Measurements from ENCODE around the gene FMO2.
"Not testable (repeated sequence)": the region's sequence is repeated elsewhere in the genome, so short reads cannot be mapped to it uniquely, and the experiment has no call there.

FMO2 gene

DNA sequence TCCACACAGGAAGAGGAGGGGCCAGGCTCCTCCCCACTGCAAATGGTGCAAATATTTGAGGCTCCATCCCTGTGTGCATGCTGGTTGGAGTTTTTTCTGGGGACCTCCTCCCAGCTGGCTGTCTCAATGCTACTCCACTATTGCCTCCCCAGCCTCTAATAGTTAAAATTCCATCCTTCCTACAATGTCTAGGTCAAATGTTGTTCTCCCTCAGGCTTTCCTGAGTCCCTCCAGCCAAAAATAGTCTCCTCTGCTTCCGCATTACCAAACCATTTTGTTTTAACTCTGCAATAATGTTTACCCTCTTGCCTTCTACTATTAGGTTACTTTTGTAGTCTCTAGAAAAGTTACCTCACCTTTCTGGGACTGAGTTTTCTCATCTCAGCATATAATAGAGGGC is 33.6 kb downstream of the FMO2 start:
- FAIRE-seq (no peak), DNase-seq (ENCODE audit: low spot score) (no peak)

DNA sequence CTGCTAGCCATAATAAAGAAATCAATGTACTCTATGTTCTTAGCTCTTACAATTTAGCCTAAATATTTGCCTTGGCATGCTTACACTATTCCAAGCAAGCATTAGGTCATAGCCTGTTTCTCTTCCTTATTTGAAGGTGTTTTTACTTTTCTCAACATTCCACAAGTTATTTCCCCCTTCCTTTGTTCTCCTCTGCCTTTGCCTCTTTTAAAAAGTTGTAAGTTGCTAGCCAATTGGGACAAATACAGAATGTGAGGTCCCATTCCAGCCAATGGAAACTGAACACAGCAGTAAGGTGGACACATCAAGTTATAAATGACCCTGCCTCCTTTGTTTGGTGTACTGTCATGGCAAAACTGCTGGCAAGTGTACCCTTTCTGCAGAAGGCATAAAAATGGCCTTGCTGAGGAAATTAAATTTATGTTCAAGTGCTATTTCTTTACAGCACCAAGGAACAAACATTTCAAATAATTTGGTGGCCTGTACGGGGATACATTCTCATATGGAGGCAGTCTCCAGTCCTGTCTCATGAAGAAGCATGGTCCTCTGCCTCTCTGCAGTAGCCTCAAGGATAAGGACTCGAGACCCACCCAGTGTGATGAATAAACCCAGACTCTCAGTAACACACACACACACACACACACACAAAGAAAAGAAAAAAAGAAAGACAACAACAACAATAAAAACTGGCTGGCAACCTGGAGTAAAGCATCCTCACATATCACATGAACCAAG is 34.4 kb downstream of the FMO2 start:
- FAIRE-seq (no peak), DNase-seq (ENCODE audit: low spot score) (no peak)

DNA sequence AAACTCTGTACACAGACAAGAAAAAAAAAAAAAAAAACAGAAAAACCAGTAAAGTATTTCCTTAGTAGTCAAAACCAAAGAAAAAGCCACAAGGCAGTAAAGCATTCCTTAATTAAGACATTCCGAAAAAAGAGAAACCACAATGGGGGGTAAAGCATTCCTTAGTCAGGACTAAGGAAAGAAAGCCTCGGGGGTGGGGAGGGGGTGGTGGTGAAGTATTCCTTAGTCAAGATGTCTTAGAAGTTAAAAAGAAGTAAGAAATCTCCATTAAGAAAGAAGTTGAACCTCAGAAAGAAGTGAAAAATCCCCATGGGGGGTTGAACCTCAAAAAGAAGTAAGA is 35.0 kb downstream of the FMO2 start:
- peak; percentile 44 for DNase-seq (ENCODE audit: low spot score)
- no peak for FAIRE-seq

DNA sequence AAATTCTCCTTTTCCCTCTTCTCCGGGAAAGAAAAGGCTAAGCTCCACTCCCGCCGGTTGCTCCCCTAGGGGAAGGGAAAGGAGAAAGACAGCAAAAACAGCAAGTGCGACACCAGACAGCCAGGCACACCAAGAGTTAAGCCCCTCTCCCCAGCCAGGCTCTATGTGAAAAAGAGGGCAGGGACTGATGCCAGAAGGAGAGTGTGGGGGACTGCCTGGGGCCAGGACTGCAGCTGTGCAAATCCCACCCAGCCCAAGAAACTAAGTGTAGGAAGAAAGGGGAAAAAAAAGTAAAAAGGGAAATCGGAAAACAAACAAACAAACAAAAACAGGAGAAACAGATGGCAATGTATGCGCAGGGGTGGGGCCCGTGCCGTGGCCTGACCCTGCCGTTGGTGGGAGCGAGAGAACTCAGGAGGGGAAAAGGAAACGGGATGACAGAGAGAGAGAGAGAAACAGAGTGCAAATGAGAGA is 35.5 kb downstream of the FMO2 start:
- peak; percentile 59 for DNase-seq (ENCODE audit: low spot score)
- no peak for FAIRE-seq

DNA sequence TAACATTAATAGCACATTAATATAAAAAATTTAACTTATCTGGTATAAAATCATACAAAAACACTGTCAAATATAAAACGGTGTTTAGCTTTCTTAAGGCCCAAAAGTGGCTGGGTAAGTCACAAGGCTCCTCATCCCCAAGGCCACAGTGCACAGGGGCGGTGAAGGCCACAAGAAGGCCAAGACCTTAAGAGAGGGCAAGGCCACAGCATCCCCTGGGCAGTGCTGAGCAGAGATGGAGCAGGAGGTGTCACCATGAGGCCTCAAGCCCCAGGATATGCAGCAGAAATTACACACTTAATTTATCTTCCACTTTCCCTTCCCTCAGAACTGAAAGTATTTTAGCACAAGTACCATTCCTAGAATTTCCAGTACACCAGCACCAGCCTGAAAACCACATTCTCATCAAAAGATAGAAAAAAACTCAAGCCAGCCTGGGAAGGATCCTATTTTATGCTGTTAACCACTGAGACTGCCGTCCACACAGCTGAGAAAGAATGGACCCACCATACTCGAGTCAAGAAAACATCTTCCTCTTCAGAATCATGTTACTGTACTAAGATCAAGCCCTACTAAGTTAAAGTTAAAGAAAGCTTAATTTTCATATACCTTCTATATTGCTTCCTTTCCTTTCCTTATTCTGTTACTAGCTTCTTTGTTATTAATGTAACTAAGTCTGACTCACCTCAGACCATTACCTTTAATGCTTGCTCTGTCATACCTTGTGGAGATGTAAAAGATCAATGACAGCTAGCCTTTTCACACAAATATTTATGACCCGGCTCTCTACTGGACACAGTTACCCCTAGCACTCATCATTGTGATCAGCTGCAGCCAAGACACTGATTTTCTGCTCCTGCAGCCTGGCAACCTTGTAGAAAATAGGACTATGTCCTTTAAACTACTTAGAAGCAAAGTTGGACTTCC is 36.8 kb downstream of the FMO2 start:
- no peak for DNase-seq (ENCODE audit: low spot score)
- FAIRE-seq, result no peak

DNA sequence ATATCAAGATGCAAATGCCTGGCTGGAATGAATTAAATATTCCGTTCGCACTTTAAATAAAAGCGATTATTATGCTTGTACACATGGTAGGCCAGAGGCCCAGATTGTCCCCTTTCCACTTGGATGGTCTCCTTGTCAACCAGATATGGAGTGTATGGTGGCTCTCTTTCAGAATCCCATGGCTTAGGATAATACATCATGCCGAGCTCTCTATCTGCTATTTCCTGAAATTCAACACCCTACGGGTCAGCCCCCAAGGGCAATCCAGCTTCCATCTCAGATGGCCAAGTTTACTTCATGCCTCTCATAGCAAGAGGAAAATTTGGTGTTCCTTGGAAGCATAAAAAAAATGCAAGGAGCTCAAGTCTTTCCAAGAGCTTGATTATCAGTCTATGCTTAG is 37.8 kb downstream of the FMO2 start:
- no peak for DNase-seq (ENCODE audit: low spot score)
- FAIRE-seq, result no peak

DNA sequence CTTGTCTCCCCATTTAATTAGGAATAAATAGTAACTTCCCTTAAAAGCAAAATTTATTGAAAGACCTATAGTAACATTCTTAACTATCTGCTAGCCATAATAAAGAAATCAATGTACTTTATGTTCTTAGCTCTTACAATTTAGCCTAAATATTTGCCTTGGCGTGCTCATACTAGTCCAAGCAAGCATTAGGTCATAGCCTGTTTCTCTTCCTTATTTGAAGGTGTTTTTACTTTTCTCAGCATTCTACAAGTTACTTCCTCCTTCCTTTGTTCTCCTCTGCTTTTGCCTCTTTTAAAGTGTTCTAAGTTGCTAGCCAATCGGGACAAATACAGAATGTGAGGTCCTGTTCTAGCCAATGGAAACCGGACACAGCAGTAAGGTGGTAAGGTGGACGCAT is 39.2 kb downstream of the FMO2 start:
- FAIRE-seq, result not testable (repeated sequence)

DNA sequence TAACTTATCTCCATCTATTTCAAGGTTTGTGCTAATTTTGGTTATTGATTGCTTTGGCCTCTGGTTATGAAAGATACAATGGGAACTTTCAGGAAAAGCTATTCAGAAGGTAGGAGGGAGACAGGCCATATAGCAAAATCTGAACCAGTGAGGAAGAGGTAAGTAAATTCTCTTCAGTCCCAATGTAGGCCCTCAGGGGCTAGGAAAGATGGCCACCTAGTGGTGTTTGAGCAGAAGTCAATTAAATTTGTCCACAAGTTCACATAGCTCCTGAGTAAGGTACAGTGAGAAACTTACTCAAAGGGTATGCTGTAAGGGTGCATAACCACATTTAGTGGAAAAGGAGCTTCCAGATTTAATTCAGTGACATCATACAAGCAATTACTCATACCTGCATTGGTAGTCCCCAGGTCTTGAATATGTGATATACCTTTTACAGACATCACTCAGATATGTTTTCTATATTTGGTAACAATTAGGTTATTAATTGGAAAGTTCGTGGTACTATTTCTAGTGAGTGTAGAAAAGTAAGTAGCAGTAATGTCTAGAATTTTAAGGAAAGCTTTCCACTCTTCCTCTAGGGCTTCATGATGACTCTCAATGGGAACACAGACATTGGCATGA is 41.8 kb downstream of the FMO2 start:
- no peak for FAIRE-seq

More for the DNA sequence above, 39.2 kb downstream of the FMO2 start:
- DNase-seq (ENCODE audit: low spot score), result not testable (repeated sequence)

DNA sequence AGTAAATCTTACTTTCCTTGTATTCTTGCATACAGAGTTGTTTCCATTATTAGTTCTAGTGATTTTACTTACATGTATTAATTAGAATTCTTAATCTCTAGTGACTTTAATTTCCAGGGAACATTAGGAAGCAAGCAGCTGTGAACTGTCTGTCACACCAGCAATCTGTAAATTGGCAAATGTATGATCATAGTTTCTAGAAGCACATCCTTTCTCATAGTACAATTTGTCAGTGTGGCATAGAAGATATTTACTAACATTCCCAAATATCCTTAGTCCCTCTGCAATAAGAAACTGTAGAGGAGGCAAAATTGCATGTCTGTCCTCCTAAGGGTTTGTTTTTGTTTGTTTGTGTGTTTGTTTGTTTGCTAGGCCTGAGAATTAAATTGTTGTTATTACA is 46.2 kb downstream of the FMO2 start:
- no peak for FAIRE-seq
- no peak for DNase-seq (ENCODE audit: low spot score)

More for the DNA sequence above, 41.8 kb downstream of the FMO2 start:
- DNase-seq (ENCODE audit: low spot score), result peak; percentile 51

DNA sequence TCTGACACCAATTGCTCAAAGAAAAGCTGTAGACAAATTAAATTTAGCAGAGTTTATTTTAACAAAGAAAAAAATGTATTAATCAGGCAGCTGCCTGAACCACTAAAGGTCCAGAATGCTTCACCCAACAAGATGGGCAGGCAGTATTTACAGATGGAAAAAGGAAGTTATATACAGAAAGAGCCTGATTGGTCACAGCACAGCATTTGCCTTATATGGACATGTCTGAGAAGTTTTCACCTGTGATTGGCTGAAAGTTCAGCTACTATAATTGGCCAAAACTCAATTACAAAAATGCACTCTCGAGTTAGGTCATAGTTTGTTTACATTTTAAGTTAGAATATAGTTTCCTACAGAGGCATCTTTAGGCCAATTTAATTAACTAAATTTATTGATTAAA is 48.1 kb downstream of the FMO2 start:
- FAIRE-seq (no peak), DNase-seq (ENCODE audit: low spot score) (no peak)

DNA sequence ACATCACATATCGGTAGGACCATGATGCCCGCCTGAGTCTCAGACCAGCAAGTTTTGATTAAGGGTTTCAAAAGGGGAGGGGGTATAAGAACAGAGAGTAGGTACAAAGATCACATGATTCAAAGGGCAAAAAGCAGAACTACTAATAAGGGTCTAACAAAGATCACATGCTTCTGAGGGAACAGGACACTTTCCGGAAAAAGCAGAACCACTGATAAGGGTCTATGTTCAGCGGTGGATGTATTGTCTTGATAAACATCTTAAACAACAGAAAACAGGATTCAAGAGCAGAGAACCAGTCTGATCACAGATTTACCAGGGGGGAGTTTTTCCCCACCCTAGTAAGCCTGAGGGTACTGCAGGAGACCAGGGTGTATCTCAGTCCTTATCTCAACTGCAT is 51.1 kb downstream of the FMO2 start:
- not testable (repeated sequence) for DNase-seq (ENCODE audit: low spot score); FAIRE-seq

DNA sequence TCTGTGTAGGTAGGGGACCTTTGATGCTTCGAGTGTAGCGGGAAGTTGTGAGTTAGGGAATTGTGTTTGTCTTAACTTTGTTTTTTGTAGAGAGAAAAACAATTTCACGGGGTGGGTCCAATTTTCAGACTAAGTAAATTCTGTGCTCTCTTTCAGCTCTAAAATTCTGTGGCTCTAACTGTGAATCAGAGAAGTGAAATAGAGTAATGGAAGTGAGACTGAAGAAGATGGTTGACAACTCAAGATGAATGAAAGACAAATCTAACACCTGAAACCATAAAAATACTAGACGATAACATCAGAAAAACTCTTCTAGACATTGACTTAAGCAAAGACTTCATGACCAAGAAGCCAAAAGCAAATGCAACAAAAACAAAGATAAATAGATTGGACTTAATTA is 58.8 kb downstream of the FMO2 start:
- FAIRE-seq, result no peak
- no peak for DNase-seq (ENCODE audit: low spot score)

DNA sequence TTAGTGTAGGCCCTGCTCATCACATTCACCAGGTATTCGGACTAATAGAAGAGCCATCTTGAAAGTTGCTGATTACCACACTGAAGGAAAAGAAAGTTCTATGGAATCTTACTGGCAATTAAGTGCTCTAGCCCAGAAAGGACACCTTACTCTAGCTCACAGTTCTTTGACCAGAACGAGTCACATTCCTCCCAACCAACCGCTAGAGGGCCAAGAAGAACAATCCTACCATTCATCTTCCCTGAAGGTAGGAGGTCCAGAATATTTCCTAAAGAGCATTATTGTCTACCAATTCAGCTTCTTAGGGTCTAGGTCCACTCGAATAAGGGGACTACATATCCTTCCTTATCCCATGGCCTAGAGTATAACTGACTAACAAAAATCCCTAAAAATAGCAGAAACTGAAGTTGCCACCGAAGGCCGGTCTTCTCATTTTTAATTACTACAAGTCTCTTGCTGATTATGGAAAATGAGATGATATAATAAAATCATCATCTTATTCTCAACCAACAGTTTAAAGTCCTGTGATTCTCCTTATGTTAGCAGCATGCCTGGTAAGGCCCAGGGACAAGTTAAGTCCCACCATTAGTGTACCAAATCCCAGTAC is 60.5 kb downstream of the FMO2 start:
- DNase-seq (ENCODE audit: low spot score), result peak; percentile 47
- no peak for FAIRE-seq

DNA sequence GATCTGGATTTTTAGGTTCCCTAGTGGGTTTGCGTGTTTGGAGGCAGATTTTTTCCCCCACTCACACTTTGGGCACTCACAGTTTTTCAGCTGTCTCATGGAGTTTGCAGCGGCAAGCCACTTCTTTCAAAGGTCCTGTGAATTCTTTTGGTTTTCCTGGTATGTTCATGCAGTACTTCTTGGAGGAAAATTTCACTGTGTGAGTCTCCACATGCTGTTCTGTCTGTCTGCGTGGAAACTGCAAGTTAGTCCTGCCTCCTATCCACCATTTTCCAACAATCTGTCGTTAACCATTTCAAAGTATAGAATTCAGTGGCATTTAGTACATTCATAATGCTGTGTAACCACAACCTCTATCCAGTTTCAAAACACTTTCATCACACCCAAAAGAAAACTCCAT is 62.4 kb downstream of the FMO2 start:
- DNase-seq (ENCODE audit: low spot score) (no peak), FAIRE-seq (no peak)

DNA sequence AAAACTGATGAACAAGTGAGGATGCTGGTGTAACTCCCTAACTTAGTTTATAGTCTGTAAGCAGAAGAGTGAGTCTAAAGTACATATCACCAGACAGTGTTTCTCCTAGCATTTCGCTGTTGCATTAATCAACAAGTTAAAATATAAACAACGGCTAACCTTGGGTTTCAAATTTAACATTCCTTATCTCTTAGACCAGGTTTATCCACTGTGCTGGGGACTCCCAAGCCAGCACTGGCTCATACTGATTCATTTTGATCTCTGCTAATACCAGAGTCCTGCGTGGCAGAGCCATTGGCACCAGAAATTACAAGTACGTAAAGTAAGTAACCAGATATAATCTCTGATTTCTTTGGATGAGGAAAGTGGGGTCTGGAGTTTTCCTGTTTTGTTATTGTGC is 63.2 kb downstream of the FMO2 start, which contains the start of gene FMO1:
Gene FMO1, plus strand, starts transcription at position 193 of the 400 bp plus-strand sequence. CDS start 9,594 bp downstream, outside the sequence.
- FAIRE-seq (no peak), DNase-seq (ENCODE audit: low spot score) (no peak)

DNA sequence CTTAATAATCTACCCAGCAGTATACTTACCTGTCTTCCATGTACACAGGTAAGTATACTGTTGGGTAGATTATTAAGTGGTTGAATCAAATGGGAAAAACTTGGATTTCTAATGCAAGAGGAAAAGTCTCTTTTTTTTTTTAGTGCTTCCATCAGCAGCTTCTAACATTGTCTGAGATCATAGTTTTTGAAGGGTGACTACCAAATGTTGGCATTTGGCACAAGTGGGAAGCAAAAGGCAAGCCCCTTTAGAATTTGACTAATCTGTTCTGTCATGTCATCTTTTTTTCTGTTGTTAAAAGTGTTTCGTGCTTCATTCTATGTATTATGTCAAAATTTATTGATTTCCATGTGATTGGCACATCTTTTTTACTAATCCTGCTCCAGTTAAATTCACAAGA is 63.7 kb downstream of the FMO2 start:
- DNase-seq (ENCODE audit: low spot score) (no peak), FAIRE-seq (no peak)

DNA sequence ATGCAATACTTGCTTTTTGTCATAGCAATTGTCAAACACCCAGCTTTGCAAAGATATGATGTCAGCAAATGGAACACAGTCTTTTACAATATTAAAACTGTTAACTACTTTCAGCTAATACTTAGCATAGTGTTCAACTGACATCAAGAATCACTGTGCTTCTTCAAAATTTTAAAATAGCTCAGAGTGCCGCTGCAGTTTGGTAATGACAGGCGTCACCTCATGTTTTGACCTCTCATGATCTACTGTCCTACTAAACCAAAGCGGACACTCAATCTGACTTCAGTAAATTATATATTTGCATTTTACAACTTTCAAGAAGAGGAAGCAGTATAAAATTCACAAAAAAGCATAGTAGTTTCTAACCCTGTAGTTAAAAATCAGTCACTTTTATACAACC is 65.2 kb downstream of the FMO2 start:
- DNase-seq (ENCODE audit: low spot score), result no peak

DNA sequence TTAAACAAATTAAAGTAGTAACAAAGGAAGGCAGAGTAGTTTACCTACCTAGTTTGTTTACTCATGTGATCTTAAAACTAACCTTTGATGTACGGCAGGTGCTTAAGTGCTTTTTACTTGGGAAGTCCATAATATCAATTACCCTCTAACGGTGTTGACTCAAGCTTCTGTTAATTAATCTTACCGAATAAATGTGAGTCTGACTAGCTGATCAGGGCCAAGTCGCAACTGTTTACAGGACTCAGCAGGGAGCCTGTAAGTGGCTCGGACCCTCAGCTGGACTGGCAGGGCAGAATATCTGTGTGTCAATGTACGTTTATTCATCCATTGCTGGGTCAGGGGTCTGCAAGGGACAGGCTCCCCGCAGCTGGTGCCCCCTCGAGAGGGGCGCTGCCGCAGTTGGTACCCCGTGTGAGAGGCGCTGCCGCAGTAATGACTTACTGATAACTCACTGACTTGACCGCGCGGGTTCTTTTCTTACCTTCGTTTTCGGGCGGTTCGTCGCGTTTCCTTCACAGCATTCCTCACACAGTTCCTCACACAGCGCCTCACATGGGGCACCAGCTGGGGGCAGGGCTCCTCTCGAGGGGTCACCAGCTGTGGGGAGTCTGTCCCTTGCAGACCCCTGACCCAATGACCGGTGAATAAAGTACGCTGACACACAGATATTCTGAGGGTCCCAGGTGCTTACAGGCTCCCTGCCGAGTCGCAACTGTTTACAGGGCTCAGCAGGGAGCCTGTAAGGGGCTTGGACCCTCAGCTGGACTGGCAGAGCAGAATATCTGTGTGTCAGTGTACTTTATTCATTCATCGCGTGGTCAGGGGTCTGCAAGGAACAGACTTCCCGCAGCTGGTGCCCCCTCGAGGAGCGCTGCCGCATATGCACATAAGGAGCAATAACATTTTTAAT is 66.2 kb downstream of the FMO2 start:
- DNase-seq (ENCODE audit: low spot score) (no peak), FAIRE-seq (no peak)

More for the DNA sequence above, 65.2 kb downstream of the FMO2 start:
- no peak for FAIRE-seq

DNA sequence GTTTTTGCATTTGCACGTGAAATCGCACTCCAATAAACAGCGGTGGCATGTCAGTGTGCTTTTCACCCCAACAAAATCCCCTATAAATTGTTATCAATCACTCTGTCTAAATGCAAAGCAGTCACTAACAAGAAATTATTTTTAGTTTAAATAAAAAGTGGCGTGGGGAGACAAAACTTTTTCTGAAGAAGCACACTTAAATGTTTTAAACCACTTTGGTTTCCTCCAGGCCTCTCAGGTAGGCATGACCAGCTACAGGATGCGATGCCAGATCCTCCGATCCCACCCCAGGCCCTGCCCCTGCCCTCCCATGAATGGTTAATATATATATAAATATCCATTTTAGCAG is 66.8 kb downstream of the FMO2 start:
- DNase-seq (ENCODE audit: low spot score), result no peak
- FAIRE-seq, result no peak

DNA sequence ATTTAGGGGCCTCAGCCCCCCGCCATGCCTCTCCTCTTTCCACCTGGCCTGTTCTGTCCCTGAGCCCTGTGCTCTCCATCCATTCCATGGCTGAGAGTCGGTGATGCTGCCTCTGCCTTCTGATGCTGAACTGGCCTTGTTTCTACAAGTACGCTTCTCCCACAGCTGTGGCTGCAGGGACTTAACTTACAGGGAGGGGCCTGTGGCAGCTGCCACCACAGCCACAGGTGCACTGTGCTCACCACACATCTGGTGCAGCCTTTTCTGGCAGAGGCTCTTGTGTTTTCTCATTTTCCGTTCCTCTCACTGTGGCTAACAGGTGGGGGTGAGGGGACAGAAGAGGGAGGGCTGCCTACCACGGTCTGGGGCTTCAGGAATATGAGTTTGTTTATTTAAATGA is 67.4 kb downstream of the FMO2 start:
- DNase-seq (ENCODE audit: low spot score) (no peak), FAIRE-seq (no peak)

DNA sequence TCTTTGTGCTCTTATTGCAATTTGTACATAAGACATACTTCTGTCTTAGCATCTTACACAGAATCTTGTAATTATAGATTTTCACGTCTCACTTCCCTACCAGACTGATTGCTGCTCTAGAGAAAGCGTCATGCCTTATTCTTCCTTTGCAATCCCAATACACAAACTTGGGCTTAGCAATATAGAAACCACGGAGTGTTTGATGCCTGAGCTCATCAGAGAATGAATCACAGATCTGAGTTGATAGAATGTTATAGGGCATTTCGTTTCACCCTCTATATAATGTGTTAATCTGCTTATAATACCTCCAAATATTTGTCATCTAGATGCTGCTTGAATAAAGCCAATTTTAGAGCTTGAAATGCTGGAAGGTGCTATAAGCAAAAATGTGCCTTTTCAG is 69.8 kb downstream of the FMO2 start:
- FAIRE-seq, result no peak

More for the DNA sequence above, 69.8 kb downstream of the FMO2 start:
- no peak for DNase-seq (ENCODE audit: low spot score)
